Stimulated activated naive CD8-positive, alpha-beta T cell treated with anti-CD3 and anti-CD28 coated beads, Interleukin-15, Interleukin-2, amounts not matched to agents 100 U/mL and 50 U/mL, for 24 hours (primary cell): Measurements from ENCODE around the gene CDIPT.
A peak's percentile ranks its signal among the peaks of the same experiment; 100 is the strongest.
"Not testable (repeated sequence)": the region's sequence is repeated elsewhere in the genome, so short reads cannot be mapped to it uniquely, and the experiment has no call there.

Experiments
- ATAC-seq: fragments of 150-1000 bp; cut with Tn5 transposase; one replicate; pipeline ENCODE4 v1.10.0; 2021
- DNase-seq: peaks from one replicate; pipeline ENCODE4 v3.0.0; 2021

Gene CDIPT, protein sequence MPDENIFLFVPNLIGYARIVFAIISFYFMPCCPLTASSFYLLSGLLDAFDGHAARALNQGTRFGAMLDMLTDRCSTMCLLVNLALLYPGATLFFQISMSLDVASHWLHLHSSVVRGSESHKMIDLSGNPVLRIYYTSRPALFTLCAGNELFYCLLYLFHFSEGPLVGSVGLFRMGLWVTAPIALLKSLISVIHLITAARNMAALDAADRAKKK

GRCh38 chr16:29862884-29863668 is at the start of gene CDIPT:
Gene CDIPT (minus strand): TSS chr16:29863226. CDS start chr16:29862857, 369 bp downstream.
- ATAC-seq (peak; percentile 99), DNase-seq (peak; percentile 91)

GRCh38 chr16:29912087-29912486 is 49.1 kb upstream of the CDIPT start:
- ATAC-seq (no peak), DNase-seq (no peak)

DNA sequence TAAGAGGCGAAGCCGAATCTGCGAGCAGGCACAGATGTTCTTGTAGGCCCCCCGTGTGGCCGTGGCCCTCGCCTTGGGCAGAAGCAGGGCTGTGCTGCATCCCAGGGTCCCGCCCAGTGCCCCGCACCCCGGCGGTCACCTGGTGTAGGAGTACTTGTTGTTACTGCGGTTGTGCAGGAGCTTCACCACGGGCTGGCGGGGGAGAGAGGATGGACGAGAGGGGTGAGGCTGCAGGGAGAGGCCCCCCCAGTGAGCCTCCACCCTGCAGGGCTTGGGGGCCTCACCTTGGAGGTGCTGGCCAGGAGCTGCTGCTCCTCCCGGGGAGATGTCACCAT is 48.6 kb upstream of the CDIPT start:
- ATAC-seq = no peak

GRCh38 chr16:29910819-29911675 is 48.0 kb upstream of the CDIPT start:
- no peak for ATAC-seq
- DNase-seq = no peak

More for the DNA sequence above, 48.6 kb upstream of the CDIPT start:
- no peak for DNase-seq

DNA sequence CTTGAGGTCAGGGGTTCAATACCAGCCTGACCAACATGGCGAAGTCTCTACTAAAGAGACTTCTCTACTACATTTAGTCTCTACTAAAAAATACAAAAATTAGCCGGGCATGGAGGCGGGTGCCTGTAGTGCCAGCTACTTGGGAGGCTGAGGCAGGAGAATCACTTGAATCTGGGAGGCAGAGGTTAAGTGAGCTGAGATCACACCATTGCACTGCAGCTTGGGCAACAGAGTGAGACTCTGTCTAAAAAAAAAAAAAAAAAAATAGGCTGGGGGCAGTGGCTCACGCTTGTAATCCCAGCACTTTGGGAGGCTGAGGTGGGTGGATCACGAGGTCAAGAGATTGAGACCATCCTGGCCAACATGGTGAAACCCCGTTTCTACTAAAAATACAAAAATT is 46.8 kb upstream of the CDIPT start:
- ATAC-seq, DNase-seq: not testable (repeated sequence)

- ATAC-seq (no peak), DNase-seq (no peak)
Measured at GRCh38 chr16:29909391-29909790, 46.4 kb upstream of the CDIPT start.

GRCh38 chr16:29908719-29909220 is 45.7 kb upstream of the CDIPT start:
- ATAC-seq (no peak), DNase-seq (no peak)

DNA sequence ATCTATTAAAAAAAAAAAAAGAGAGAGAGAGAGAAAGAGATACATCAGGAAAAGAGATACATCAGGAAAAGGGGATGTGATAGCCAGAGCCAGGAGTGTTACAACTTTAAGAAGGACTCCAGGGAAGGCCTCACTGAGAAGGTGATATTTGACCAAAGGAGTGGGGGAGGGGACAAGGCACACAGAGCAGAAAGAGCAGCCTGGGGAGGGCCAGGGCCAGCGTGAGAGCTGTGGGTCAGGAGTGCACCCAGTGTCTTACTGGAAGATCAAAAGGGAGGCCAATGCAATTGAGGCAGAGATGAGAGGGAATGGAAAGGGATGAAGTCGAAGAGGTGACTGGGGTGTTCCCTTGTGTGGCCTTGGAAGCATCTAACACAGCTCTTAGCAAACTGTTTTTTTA is 44.9 kb upstream of the CDIPT start:
- ATAC-seq = no peak
- no peak for DNase-seq

- ATAC-seq (no peak), DNase-seq (no peak)
Measured at GRCh38 chr16:29906520-29907244, 43.7 kb upstream of the CDIPT start.

DNA sequence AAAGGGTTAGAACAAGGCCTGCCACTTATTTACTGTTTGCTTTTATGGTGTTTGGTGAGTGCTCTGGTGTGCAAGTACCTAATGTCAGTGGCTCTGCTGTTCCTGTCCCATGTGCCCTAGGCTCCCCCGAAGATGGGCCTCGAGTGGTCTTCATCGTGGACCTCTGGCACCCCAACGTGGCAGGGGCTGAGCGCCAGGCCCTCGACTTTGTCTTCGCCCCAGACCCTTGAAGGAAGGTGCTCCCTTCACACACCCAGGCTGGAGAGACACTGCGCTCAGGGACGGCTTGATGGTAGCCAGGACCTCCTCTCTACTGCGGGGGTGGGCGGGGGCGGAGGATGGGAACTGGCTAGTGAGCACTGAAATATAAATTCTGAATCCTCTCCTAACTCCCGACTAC is 42.6 kb upstream of the CDIPT start:
- ATAC-seq = no peak
- DNase-seq = no peak

- ATAC-seq (no peak), DNase-seq (no peak)
Measured at GRCh38 chr16:29904947-29905346, 41.9 kb upstream of the CDIPT start.

DNA sequence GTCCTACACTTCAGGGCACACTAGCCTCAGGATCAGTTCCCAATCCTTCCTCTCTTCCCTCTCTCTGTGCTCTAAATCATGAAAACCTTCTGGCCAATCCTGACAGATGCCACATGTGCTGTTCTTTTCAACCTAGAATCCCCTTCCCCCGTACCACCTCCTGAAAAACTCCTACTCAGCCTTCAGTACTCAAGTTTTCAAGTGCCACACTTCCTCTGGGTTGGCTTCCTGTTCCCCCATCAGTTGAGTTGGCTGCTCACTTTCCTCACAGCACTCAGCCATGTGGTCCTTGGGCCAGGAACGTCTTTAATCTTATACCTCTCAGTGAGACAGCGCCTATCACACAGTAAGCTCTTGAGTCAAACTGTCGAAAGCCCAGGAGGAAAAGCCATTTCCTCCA is 40.6 kb upstream of the CDIPT start:
- ATAC-seq (no peak), DNase-seq (no peak)

GRCh38 chr16:29901607-29901945 is 38.5 kb upstream of the CDIPT start:
- DNase-seq (no peak), ATAC-seq (no peak)

GRCh38 chr16:29900888-29901606 is 38.0 kb upstream of the CDIPT start:
- no peak for ATAC-seq
- DNase-seq = no peak

GRCh38 chr16:29900102-29900887 is 37.3 kb upstream of the CDIPT start, which contains the start of gene ASPHD1:
Gene ASPHD1 (plus strand): TSS chr16:29900488. CDS start chr16:29900972, 484 bp downstream.
- ATAC-seq (peak; percentile 87), DNase-seq (peak; percentile 71)

DNA sequence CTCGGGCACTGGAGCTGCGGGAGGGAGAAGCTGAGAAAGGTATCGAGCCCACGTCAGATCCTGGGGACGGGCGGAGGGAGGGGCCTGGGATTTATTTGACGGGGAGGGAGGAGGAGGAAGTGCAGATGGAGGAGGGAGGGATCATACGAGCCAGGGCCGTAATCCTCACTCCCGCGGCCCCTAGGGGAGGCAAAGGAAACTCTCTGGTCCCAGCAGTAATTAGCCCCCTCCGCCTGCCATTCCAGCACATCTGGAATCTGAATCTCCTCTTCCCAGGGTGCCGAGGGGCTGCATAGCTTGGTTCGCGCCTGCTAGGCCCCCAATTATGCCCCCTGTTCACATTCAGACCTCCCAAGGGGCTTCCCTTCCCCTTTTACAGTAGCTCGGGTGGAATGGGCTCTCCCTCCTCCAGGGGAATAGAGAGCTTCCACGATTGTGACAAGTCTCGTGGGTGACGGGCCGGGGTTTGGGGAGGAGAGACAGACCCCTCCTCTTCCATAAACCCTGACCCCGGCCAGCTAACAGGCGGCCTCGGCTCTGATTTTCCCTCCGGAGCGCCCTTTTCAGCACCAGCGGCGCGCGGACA is 36.6 kb upstream of the CDIPT start, which contains the start of gene SEZ6L2:
Gene SEZ6L2 (minus strand): TSS at position 35 of the 586 bp plus-strand sequence. CDS start 531 bp downstream, outside the sequence.
- no peak for ATAC-seq

DNA sequence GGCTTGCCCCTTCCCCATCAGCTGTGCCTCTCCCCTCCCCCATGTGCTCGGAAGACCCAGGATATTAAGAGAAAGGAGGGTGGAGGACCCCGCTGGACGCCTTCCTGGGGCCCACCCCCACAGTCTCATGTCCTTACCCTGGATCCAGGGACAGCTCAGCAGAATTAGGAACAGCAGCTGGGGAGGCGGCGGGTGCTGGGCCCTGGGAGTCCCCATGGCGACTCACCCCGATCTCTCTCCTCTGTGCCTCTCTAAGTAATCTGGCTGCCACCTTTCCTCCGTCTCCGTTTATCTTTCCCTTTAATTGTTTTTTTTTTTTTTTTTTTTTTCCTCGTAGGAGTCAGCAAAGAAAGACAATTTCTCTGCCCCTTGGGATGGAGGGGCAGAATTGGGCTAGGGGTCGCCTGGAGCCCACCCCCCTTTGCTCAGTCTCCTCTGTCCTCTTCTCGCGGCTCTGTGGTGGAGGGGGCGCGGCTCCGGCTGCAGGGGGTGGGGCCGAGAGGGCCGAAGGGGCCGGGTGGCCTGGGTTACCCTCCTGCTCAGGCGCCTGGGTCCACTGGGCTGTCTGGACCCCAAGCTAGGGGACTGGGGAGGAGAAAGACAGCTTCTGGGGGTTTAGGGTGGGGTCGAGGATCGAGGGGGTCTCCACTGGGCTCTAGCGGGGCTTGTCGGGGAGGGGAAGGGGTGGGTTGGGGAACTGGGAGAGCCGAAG is 35.9 kb upstream of the CDIPT start:
- ATAC-seq (no peak), DNase-seq (no peak)

More for the DNA sequence above, 36.6 kb upstream of the CDIPT start, which contains the start of gene SEZ6L2:
- DNase-seq = peak; percentile 88

- no peak for ATAC-seq
Measured at GRCh38 chr16:29898135-29898803, 35.2 kb upstream of the CDIPT start.

GRCh38 chr16:29897333-29897732 is 34.3 kb upstream of the CDIPT start:
- ATAC-seq = no peak
- no peak for DNase-seq

More at GRCh38 chr16:29898135-29898803, 35.2 kb upstream of the CDIPT start:
- no peak for DNase-seq
